Measurements from ENCODE around the gene PRTN3.

GRCh38 chr19:869245-870177 is 28.7 kb downstream of the PRTN3 start:
- TF ChIP-seq CTCF (optimal IDR thresholded peaks at IDR 0.05 in 1 of 3, IDR thresholded peaks at IDR 0.05 in 1 of 3, conservative IDR thresholded peaks at IDR 0.05 in 1 of 3; ENCODE audit: extremely low read depth in 1 of 3, insufficient read depth in 2 of 3, low read length in 3 of 3) (no peak), EZH2 (IDR thresholded peaks at IDR 0.05; ENCODE audit: low read length) (no peak)
